DMS53 (cell line): Measurements from ENCODE around the gene PLEKHH1.
A peak's percentile ranks its signal among the peaks of the same experiment; 100 is the strongest.
"Not testable (repeated sequence)": the region's sequence is repeated elsewhere in the genome, so short reads cannot be mapped to it uniquely, and the experiment has no call there.

ENCODE experiments used
- DNase-seq: peaks from one replicate; lab custom pipeline; 2025; lab: John Stamatoyannopoulos, UW

Gene PLEKHH1

DNA sequence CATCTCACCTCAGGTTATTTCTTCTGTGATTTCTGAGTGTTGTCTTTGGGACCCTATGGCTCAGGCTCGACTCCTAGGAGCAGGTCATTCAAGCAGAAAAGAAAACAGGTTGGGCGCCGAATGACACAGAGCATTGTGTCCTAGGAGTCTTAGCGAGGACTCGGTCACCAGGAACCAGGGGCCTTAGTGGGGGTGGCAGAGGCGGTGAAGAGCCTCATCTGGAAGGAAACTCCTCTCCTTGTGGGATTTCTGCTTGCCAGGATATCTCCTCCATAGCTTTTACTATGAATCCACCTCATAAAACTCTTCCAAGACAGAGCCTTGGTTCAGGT is 630 bp downstream of the PLEKHH1 start:
- peak; percentile 64 for DNase-seq

DNA sequence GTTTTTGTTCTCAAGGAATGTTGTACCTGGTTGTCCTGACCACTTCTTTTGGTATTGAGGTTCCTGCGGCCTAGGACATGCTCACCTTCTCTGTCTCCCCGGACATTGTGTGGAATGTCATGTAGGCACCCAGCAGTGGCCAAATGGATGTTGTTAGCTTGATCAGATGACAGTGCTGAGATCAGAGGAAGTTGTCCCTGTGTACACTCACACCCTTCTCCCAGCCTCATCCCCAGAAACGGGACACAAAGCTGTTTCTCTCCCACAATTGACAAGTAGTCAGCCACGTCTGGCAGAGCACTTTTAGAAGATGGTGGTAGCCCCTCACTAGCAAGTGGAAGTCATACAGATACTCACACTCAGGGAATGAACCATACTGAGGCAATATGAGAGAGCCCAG is 3.0 kb downstream of the PLEKHH1 start:
- DNase-seq, result no peak

DNA sequence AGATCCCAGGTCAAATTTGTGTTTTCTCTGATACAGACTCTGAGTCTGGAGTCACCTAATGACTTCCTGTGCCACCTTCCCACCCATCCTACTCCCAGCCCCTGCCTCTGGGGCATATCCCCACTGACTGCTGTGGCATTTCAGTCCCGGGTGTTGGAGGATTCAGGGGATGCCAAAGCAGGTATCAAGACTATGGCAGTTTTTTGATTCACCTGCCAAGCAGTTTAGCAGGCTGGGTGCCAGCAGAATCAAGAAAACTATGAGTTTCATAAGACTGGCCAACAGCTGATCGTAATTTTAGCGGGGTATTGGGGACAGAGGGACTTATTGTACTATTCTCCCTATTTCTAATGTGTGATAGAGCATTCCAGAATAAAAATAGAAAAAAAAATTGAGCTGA is 4.6 kb downstream of the PLEKHH1 start:
- DNase-seq, result no peak

DNA sequence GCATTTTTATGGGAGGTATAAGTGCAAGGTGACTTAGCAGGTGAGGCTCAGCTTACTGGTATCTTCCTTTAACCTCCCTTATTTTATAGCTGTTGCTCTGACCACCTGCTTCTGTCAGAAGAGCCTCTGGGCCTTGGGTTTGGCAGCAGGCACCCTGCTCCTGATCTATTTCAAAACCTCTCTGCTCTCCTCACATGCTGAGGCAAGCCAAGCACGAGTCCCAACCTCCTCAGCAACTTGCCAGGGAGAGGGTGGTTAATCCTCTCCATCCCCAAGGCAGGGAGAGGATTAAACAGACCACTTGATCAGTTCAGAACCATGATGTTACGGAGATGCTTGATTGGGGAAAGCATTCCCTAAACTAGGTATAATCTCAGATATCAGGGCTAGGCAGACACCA is 5.4 kb downstream of the PLEKHH1 start:
- DNase-seq, result no peak

DNA sequence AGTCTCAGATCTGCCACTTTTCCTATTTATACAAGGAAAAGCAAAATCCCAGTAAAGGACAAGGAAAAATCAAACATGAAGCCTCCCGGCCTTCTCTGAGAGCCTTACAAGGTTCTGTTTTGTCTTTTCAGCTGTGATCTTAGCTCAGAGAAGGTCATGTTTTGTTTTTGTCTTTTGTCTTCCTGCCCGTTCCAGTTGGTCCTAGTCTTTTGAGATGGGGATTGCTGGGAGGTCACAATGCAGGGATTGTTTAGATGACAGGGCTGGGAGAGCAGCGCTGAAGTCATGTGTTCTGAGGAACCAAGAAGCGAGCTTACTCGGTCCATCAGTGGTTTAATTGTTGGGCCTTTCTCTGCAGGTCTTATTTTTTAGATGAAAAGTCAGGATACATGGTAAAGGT is 6.0 kb downstream of the PLEKHH1 start:
- no peak for DNase-seq

DNA sequence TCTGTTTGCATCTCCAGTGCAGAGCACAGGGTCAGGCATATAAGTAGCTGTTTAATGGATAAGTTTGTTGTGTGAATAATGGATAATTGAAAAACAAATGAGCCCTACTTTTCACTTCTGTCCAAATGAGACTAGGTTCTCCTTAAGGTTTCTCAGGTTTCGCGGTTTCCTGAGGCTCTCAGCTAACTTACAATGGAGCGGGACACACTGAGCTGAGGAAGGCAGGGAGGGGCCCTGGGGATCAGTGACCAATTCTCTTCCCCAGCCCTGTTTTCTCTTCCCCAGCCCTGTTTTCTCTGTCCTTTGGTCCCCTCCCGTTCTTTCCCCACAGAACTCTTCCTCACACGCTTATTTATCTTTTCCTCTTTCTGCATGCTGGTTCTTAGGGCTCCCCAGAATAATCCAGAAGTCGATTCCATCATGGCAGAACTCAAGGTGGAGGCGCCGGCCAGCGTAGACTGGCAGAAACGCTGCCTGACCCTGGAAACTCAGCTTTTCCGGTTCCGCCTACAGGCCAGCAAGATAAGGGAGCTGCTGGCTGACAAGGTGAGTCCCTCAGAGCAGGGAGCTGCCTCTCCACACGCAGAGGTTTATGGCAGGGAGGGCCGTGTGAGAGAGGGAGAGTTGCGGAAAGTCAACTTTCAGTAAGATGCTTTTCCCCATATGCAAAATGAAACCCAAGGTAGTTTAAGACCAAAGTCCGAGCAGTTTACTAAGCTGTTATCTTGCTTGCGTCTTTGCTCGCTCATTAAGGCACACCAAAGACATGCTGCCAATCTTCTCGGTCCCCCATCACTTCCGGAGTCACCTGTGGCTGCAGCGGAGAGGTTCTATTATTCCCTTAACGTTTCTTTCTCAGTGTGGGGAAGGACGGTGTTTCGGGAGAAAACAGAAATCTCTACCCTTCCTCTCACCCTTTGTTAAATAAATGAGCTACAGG is 8.6 kb downstream of the PLEKHH1 start:
- no peak for DNase-seq

DNA sequence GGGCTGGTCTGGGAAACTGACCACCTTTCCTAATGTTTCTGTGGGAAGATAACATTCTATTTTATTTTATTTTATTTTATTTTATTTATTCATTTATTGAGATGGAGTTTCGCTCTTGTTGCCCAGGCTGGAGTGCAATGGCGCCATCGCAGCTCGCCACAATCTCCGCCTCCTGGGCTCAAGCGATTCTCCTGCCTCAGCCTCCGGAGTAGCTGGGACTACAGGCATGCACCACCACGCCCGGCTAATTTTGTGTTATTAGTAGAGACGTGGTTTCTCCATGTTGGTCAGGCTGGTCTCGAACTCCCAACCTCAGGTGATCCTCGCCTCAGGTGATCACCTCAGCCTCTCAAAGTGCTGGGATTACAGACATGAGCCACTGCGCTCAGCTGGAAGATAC is 9.5 kb downstream of the PLEKHH1 start:
- not testable (repeated sequence) for DNase-seq

DNA sequence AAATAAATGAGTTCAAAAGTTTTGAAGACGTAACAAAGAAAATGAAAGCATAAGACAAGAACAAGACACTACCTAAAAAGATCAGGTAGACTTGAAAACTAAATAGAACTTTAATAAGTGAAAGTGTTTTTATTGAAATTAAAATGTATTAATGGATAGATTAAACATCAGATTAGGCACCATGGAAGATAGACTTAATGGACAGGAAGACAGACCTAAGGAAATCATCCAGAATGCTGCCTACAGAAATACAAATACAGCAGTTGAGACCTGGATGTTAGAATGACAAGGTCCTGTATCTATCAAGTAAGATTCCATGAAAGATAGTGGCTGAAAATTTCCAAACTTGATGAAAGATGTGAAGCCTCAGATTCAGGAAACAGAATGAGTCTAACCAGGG is 11.5 kb downstream of the PLEKHH1 start:
- no peak for DNase-seq

DNA sequence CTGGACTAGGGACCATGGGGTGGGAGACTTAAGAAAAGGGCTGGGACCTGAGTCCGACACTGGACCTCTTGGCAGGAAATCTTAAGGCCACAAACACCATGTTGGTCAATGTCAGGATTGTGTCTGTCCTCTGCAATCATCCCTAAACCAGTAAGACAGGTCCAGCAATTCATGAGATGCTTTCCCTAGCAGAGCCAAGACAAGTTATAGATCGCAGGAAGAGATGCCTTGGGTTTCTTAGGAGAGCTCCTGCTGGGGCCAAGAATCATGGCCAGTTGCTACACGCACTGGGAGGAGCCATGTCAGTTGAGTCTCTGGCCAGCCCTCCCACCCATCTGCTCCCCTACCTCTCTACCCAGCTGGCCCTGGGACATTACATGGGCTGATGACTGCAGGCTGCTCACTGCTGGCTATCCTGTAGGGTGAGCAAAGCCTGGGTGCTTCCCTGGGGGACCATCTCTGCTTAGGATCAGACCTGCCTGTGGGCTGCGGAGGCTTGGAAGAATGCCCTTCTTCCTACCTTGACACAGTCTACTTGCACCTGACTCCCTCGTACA is 14.2 kb downstream of the PLEKHH1 start:
- DNase-seq, result no peak

DNA sequence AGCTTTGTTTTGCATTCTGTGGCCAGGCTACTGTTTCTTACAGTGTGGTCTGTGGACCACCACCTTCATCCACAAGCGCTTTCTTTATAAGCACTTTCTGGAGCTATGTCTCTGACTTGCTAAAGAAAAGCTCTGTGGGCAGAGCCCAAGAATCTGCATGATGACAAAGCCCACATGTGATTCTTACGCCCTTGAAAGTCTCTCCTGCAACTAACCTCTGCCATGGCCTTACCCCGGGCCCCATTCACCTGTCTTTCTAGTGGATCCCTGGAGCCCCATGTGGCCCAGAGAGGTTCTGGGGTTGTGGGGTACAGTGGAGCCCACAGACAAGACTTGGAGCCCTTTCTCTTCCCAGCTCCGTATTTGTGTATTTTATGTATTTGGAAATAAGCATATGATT is 16.6 kb downstream of the PLEKHH1 start:
- no peak for DNase-seq

DNA sequence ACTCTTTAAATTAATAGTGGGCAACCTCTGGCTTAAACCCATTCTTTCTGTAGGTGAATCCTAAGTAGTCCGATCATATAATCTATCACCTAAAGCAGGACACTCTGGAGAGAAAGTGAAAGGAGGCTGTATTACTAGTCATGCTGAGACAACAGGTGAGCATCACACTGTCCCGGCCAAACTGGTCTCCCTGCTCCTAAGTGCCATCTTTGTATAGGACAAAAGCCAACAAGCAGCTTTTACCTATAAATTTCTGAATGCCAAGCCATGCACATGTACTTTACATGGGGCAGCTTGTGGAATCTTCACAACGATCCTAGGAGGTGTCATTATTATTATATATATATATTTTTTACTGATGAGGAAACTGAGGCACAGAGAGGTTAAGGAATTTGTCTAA is 18.0 kb downstream of the PLEKHH1 start:
- no peak for DNase-seq

DNA sequence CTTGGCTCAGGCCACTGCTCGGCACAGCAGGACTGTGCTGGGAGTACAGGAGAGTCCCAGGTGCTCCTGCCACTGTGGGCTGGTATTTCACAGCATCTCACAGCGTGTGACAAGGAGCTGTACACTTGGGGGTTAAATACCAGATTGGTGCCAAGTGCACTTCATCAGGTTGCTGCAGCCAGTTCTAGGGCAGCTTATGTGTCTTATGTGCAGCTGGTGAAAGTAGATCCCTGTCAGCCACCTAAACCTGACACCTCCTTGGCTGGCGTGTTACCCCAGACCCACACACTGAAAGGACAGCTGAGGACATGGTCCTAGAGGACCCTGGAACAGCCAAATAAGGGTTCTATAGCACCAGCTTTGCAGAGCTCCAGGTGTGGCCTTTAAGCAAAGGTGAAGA is 18.9 kb downstream of the PLEKHH1 start:
- no peak for DNase-seq

DNA sequence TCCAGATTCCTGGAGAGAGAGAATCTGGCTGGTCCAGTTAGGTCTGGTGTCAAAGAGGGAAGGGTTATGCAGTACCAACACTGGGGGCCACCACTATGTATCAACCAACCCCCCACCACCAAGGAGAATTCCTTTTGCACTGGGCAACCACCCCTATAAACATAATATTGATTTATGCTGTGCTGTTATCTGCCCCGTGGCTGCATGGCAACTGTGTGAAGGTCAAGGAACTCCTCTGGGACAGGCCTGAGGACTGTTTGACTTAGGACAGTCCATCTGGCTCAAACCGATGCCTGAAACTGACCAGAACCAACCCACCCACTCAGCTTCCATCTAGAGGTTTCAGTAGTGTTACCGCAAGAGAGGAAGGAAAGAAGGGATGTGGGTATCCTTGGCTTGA is 20.5 kb downstream of the PLEKHH1 start:
- DNase-seq, result no peak

DNA sequence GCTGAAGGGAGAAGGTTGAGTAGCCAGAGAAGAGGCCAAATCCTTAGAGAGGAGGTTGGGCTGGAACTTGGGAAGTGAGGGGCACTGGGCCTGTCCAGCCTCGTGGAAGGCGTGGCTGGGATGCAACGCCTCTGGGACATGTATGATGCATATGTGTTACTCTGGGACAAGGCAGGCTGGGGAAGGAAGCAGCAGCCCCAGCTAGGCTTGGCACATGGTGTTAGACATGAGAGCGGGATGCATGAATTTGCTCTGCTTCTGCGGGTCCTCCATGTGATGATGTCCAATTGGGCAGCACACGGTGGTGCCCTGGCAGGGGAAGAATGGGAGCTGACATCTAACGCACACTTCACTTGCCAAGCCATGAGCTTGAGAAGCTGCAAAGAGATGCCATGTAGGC is 21.3 kb downstream of the PLEKHH1 start:
- DNase-seq, result no peak

DNA sequence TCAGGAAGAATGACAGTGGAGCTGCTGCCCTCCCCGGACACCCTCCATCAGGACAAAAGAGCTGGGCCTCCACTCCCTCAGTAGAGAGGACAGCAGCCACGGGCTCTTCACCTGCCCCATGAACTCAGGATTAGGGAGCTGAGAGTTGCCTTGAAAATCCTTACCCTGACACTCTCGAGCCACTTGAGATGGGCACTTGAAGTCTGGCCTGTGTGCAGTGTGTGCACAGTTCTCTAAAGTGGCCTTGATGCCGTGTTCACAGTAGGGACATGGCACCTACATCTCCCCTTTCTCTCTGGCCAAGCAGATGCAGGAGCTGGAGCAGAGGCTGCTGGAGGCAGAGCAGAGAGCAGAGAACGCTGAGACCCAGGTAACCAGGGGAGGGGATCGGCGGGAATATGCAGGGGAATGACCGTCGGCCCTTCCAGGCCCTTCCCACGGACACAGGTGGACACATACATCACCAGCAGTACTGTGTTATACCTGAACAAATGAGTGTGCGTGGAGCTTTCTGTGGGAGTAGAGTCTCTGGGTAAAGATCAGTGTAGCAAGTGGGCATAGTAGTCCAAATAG is 22.5 kb downstream of the PLEKHH1 start:
- peak; percentile 17 for DNase-seq

DNA sequence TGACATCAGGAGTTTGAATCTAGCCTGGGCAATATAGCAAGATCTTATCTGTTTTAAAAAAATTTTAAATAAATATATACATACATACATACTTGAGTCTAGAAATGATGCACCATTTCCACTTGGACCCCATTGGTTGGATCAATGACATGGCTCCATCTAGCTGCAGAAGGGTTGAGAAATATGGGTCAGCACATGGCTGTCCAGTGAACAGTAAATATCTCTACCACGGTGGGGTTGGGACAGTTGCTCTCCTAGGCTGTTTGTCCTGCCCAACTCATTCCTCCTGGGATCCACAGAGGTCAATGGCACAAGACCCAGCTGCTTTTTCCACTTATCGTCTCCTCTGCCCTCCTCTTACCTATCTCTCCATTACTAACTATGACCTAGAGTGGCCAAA is 23.6 kb downstream of the PLEKHH1 start:
- DNase-seq, result no peak

DNA sequence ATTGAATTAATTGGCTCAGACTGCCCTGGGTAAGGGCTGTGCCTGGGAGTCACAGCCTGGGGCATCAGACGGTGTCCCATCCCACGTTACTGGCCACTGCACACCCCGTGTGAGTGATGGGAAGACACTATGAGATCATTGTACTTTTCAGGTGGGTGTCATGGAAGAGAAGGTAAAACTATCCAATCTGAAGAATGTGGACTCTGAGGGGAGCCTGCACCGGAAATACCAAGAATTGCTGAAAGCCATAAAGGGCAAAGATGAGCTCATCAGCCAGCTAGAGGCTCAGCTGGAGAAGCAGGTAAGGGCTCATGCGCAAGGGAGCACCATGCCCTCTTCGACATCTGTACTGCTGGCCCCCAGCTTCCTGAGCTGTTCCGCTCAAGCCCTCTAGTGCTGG is 24.0 kb downstream of the PLEKHH1 start:
- no peak for DNase-seq

DNA sequence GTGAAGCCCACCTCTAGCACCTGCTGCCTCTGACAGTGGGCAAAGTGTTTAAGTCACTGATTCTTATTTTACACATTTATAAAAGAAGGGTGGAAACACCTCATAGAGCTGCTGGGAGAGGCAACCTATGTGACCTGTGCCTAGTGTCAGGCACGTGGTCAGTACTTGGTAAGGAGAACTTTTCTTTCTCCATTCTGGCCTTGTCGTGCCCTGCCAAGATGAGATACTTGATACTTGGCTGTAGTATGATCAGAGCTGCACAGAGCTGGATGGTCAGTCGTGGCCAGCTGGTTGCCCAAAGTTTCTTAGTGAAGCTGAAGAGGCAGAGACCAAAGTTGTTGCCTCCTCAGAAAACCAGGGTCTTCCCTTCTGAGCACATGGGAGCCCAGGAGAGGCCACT is 24.6 kb downstream of the PLEKHH1 start:
- no peak for DNase-seq

DNA sequence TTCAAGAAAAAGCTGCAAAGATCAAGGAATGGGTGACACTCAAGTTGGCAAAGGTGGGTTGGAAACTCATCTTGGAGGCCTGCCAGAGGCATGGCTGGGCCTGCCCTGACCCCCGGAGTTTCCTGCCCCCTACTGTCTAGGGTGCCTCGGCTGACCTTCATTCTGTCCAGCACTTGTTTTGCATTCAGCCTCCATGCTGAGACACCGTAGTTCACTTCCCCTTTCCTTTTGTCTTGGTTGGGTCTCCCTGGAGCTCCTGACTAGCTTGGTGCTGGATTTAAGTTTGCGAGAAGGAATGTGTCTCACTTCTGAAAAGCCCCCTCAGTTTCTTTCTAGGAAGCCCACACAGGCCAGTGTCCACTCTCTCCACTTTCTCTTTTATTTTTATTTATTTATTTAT is 26.5 kb downstream of the PLEKHH1 start:
- no peak for DNase-seq

DNA sequence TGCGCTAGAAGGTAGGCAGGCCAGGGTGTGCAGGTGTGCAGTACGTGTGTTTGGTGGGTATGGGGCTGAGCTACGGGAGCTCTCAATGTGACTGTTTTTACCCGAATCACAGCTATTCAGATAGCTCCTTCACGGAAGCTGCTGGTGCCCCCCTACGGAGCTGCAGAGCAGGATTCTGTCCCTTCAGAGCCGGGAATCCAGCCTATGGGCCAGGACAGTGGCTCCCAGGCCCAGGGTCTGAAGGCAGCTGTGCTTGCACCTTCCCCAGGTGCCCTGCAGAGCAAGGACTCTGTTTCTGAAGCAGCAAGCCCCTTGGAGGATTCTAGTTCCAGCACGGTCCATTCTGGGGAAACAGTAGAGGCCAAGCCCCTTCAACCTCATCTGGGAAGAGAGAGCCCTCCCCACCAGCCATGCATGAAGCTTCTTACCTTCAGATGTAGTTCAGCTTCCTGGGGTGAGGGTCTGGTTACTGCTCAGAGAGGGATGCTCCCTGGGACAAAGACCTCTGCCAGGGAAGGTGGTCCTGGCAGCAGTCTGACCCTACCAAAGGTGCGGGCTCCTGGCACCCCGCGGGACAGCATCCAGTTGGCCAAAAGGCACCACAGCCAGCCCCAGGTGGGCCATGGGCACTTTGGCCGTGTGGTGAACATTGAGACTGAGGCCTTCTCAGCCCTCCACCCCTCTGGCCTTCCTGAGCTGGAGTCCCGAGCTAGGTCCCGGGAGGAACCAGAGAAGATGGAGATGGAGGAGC is 29.1 kb downstream of the PLEKHH1 start:
- DNase-seq, result no peak

DNA sequence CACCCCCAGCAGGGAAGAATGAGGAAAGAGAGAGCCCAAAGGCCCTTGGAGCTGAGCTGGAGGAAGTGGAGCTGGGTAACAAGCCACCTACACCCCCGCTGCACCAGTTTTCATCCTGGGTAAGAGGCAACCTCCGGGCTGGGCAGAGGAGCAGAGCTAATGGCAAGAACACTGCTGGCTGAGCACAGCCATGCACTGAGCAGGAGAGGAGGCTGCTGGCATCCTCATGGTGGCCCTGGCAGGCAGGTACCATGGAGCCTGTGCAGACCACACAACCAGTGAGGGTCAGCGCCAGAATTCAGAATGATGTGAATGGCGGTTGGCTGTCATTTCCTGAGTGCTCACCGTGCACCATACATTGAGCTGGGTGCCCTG is 29.7 kb downstream of the PLEKHH1 start:
- no peak for DNase-seq

DNA sequence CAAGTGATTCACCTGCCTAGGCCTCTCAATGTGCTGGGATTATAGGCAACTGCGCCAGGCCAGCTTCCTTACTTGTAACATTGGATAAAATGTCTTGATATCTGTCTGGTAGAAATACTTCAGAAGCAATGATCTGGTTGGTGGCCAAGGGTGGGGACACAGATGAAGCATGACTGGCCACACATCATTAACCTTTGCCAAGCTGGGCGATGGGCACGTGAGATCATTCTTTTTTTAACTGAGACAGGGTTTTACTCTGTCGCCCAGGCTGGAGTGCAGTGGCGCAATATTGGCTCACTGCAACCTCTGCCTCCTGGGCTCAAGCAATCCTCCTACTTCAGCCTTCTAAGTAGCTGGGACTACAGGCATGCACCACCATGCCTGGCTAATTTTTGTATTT is 31.1 kb downstream of the PLEKHH1 start:
- DNase-seq, result no peak

DNA sequence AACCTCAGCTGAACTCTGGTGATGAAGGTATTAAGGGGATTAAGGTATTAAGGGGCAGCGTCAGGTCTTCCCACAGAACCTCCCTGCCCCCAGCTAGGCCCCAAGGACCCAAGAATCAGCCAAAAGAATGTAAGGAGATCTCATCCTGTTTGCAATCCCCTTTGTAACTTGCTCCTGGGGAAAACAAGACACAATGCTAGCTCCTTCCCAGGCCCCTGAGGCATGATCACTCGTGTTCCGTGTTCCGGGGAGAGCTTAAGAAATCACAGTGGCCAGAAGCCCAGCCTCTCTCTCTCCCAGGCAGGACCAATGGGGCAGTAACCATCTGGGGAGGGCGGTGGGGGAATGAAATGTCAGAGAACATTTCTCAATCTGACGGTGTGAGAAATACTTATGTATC is 33.8 kb downstream of the PLEKHH1 start:
- DNase-seq, result no peak
